ENCODE results near the gene GMPR2.

GMPR2 gene

DNA sequence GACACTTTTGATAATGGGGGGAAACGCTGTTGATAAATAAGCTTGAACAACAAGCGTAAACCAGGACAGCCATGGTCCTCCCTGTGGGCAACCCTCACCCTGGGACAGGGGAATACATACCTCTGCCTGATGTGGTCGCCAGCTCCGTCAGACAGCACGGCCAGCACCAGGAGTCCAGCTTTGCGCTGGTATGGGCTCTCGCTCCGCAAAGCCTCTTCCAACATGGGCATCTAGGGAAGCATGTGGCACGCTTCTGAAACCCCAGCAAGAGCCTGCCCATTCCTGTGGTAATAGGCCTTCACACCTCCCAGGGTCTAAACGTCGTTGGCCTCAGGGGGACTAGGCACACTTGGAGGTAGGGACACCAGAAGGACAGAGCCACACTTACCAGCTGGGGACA, 47.0 kb upstream of the GMPR2 start:
- Histone ChIP-seq H3K79me2 (no peaks in the 10 kb centered on the region), H3K4me2 (ENCODE audit: low read length) (no peak overlapping the region), H3K4me1 (peaks cover 11% of the 10 kb centered on the region), H3K9me3 (ENCODE audit: control insufficient read depth, low read length) (no peaks in the 10 kb centered on the region), H3K27me3 (ENCODE audit: control insufficient read depth, insufficient read depth, low read length) (no peaks in the 10 kb centered on the region), H2AFZ (no peak overlapping the region), H3K4me3 (ENCODE audit: low read depth, low read length) (no peak overlapping the region), H3K9ac (no peak overlapping the region), H3K27ac (no peak overlapping the region), H3K36me3 (ENCODE audit: control insufficient read depth, insufficient read depth, low read length) (no peaks in the 10 kb centered on the region)
- TF ChIP-seq, protein P1, sequence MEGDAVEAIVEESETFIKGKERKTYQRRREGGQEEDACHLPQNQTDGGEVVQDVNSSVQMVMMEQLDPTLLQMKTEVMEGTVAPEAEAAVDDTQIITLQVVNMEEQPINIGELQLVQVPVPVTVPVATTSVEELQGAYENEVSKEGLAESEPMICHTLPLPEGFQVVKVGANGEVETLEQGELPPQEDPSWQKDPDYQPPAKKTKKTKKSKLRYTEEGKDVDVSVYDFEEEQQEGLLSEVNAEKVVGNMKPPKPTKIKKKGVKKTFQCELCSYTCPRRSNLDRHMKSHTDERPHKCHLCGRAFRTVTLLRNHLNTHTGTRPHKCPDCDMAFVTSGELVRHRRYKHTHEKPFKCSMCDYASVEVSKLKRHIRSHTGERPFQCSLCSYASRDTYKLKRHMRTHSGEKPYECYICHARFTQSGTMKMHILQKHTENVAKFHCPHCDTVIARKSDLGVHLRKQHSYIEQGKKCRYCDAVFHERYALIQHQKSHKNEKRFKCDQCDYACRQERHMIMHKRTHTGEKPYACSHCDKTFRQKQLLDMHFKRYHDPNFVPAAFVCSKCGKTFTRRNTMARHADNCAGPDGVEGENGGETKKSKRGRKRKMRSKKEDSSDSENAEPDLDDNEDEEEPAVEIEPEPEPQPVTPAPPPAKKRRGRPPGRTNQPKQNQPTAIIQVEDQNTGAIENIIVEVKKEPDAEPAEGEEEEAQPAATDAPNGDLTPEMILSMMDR (IDR thresholded peaks at IDR 0.05) = no peak

DNA sequence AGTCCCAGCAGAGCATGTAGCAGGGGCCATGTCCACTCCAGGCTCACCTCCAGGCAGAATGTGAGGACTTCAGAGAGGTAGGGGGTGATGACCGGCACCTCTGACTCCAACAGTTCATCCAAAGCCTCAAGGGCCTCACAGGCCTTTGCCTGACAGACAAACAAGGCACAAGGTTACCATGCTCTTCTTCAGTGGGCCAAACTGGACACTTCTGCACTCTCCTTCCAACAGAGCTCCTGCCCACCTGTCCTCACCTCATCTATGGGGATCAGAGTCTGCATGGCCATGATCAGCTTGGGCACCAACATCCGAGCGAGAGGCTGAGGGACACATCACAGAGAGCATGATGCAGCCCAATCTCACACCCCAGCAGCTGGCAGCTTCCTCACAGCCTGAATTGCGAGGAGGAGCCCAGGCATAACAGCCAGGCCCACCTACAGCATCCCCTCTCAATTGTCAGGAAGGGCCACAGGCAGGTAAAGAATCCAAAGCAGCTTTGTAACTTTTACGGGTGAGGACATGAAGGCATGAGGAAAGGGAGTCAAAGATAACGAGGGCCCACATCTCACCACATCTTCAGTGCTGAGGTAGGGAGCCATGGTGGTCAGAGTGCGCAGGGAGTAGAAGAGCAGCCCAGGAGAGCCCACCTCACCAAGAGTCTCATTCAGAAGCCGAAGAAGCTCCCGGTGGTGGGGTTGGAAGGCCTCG, 45.7 kb upstream of the GMPR2 start:
- TF ChIP-seq, protein P1 (IDR thresholded peaks at IDR 0.05) = no peak
- no peak overlapping the region for H3K27ac ChIP-seq
- no peak overlapping the region for H3K4me3 ChIP-seq (ENCODE audit: low read depth, low read length)
- no peaks in the 10 kb centered on the region for H3K36me3 ChIP-seq (ENCODE audit: control insufficient read depth, insufficient read depth, low read length)
- H3K4me1 ChIP-seq = peaks cover 11% of the 10 kb centered on the region
- H2AFZ ChIP-seq = no peak overlapping the region
- no peak overlapping the region for H3K9ac ChIP-seq
- H3K27me3 ChIP-seq (ENCODE audit: control insufficient read depth, insufficient read depth, low read length) = no peaks in the 10 kb centered on the region
- H3K4me2 ChIP-seq (ENCODE audit: low read length) = no peak overlapping the region
- H3K9me3 ChIP-seq (ENCODE audit: control insufficient read depth, low read length) = no peaks in the 10 kb centered on the region
- no peaks in the 10 kb centered on the region for H3K79me2 ChIP-seq

DNA sequence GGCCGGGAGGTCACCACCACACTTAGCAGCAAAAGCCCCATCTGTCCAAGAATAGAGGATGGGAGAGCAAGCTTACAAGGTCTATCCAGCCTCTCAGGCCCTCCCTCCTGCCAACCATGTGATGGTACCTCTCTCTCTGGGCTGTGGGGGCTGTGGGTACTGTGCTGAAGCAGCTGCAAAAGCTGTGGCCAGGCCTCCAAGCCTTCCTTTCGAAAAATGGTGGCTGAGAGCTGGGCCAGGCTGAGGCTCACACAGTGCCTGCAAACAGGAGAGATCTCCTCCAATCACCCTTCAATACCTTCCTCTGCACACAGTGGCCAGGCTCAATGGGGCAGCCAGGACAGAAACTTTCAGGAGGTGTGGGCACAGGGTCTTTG, 45.2 kb upstream of the GMPR2 start:
- Histone ChIP-seq H3K79me2 (no peaks in the 10 kb centered on the region), H3K36me3 (ENCODE audit: control insufficient read depth, insufficient read depth, low read length) (no peaks in the 10 kb centered on the region), H3K4me3 (ENCODE audit: low read depth, low read length) (peak overlapping the region; percentile 81), H3K9ac (no peak overlapping the region), H3K4me1 (peaks cover 11% of the 10 kb centered on the region), H3K4me2 (ENCODE audit: low read length) (peak overlapping the region; percentile 86), H3K27me3 (ENCODE audit: control insufficient read depth, insufficient read depth, low read length) (no peaks in the 10 kb centered on the region), H2AFZ (no peak overlapping the region), H3K27ac (no peak overlapping the region), H3K9me3 (ENCODE audit: control insufficient read depth, low read length) (no peaks in the 10 kb centered on the region)
- TF ChIP-seq, protein P1 (IDR thresholded peaks at IDR 0.05) = no peak

DNA sequence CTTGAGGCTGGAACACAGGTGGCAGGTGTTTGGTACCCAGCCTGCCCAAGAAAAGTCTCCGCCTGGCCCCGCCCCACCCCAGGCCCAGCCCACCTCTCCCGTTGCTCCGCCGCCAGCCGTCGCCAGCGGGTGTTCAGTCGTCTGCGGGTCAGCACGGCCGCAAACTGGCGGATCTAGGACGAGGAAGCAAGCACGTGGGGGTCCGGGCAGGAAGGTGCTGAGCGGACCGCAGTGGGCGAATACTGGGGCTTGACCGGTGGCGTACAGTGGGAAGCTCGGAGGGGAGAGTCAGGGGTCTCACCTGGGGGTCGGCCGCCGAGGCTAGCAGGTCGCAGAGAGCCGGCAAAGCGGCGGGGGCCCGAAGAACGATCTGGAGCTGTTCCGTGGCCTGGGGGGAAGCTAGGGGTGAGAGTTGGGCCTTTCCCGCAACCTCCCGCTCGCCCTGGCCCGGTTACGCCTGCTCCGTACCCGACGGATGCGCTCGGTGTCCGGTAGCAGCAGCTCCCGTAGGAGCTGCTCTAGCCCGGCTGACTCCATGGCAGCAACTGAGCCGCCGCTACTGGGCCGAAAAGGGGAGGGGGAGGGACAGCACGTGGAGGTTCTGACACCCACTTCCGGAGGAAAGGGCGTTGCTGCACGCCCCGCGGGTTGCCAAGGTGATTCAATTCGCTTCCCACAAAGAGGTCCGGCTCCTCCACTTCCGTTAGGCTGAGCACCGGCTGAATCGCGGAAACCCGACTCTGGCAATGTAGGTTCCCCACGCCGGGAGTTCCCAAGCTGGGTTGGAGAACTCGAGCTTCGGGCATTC, 44.3 kb upstream of the GMPR2 start, which contains the start of gene IPO4:
IPO4 (minus strand) TSS at position 566 of the 808 bp plus-strand sequence; CDS start at position 537, 29 bp downstream.
- Histone ChIP-seq H3K9me3 (ENCODE audit: control insufficient read depth, low read length) (no peaks in the 10 kb centered on the region), H3K4me3 (ENCODE audit: low read depth, low read length) (peak within 1 kb of the TSS; percentile 81), H3K4me2 (ENCODE audit: low read length) (peak within 1 kb of the TSS; percentile 86), H3K27me3 (ENCODE audit: control insufficient read depth, insufficient read depth, low read length) (no peaks in the 10 kb centered on the region), H3K27ac (peak within 1 kb of the TSS; percentile 73), H2AFZ (peak within 1 kb of the TSS; percentile 79), H3K9ac (no peak within 1 kb of the TSS), H3K4me1 (peaks cover 11% of the 10 kb centered on the region), H3K36me3 (ENCODE audit: control insufficient read depth, insufficient read depth, low read length) (no peaks in the 10 kb centered on the region), H3K79me2 (no peaks in the 10 kb centered on the region)
- TF ChIP-seq, protein P1 (IDR thresholded peaks at IDR 0.05) = no peak

Measured in parathyroid adenoma (tissue), 2 donors.